ENCODE results near the gene NFE2L1. TPM values are rescaled to one million over a fixed set of nuclear protein-coding genes. Genes with fewer than 3 reads are reported as not detected.
A peak's percentile ranks its signal among the peaks of the same experiment; 100 is the strongest.

Gene NFE2L1
- total and polyA plus RNA-seq, 2 of the 8 experiments (the other 6 are each of a cell fraction or from before 2014, with no cell fraction given): 140 to 143 TPM

GRCh38 chr17:48003417-48004151 lies 44.6 kb upstream of the NFE2L1 start (continued):
- TF ChIP-seq TAF1 (IDR thresholded peaks at IDR 0.05; ENCODE audit: low read depth, low read length) (no peak), KDM5A (IDR thresholded peaks at IDR 0.05; ENCODE audit: low read length) (no peak), JUND (IDR thresholded peaks at IDR 0.05; ENCODE audit: low read length) (no peak), CREB1 (IDR thresholded peaks at IDR 0.05) (no peak), TBP (IDR thresholded peaks at IDR 0.05; ENCODE audit: low read depth, low read length) (no peak), HDAC2 (IDR thresholded peaks at IDR 0.05; ENCODE audit: borderline replicate concordance in 1 of 2, low read depth in 2 of 2, low read length in 2 of 2) (no peak), BACH1 (IDR thresholded peaks at IDR 0.05; ENCODE audit: low read length) (peak; percentile 22; the same call in 1 of the 2 replicates), SIX5 (IDR thresholded peaks at IDR 0.05; ENCODE audit: low read depth, low read length) (no peak), SIN3A (conservative IDR thresholded peaks at IDR 0.05 in 1 of 2, IDR thresholded peaks at IDR 0.05 in 1 of 2; ENCODE audit: low read depth in 1 of 2, low read length in 2 of 2) (peak; percentile 16 to 28; a peak in 1 of 4 replicates), TCF12 (IDR thresholded peaks at IDR 0.05; ENCODE audit: low read depth, low read length) (0 out of 2 replicates have a peak, but pooled peaks have one; percentile 17), NANOG (IDR thresholded peaks at IDR 0.05; ENCODE audit: insufficient read depth, low read depth, low read length, poor library complexity, severe bottlenecking) (no peak), KDM1A (IDR thresholded peaks at IDR 0.05; ENCODE audit: borderline replicate concordance, low read length) (no peak), SAP30 (IDR thresholded peaks at IDR 0.05; ENCODE audit: insufficient read depth, insufficient replicate concordance, low read length) (no peak), CHD1 (IDR thresholded peaks at IDR 0.05; ENCODE audit: low read depth, low read length) (no peak), MAFK (IDR thresholded peaks at IDR 0.05; ENCODE audit: low read depth, low read length) (no peak)
- TF ChIP-seq, protein P1, sequence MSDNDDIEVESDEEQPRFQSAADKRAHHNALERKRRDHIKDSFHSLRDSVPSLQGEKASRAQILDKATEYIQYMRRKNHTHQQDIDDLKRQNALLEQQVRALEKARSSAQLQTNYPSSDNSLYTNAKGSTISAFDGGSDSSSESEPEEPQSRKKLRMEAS (IDR thresholded peaks at IDR 0.05): no peak
- TF ChIP-seq, protein P2, sequence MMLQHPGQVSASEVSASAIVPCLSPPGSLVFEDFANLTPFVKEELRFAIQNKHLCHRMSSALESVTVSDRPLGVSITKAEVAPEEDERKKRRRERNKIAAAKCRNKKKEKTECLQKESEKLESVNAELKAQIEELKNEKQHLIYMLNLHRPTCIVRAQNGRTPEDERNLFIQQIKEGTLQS (IDR thresholded peaks at IDR 0.05; ENCODE audit: insufficient read depth, low read depth, low read length): no peak
- TF ChIP-seq, protein P3, sequence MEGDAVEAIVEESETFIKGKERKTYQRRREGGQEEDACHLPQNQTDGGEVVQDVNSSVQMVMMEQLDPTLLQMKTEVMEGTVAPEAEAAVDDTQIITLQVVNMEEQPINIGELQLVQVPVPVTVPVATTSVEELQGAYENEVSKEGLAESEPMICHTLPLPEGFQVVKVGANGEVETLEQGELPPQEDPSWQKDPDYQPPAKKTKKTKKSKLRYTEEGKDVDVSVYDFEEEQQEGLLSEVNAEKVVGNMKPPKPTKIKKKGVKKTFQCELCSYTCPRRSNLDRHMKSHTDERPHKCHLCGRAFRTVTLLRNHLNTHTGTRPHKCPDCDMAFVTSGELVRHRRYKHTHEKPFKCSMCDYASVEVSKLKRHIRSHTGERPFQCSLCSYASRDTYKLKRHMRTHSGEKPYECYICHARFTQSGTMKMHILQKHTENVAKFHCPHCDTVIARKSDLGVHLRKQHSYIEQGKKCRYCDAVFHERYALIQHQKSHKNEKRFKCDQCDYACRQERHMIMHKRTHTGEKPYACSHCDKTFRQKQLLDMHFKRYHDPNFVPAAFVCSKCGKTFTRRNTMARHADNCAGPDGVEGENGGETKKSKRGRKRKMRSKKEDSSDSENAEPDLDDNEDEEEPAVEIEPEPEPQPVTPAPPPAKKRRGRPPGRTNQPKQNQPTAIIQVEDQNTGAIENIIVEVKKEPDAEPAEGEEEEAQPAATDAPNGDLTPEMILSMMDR (IDR thresholded peaks at IDR 0.05; ENCODE audit: control extremely low read depth in 1 of 3, insufficient read depth in 1 of 3, low read depth in 1 of 3, low read length in 3 of 3): peak in 2 of 3 experiments; percentile 14 to 44; a peak in 2 of 4 replicates
- TF ChIP-seq, protein P4, sequence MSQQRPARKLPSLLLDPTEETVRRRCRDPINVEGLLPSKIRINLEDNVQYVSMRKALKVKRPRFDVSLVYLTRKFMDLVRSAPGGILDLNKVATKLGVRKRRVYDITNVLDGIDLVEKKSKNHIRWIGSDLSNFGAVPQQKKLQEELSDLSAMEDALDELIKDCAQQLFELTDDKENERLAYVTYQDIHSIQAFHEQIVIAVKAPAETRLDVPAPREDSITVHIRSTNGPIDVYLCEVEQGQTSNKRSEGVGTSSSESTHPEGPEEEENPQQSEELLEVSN (IDR thresholded peaks at IDR 0.05): no peak; the same call in 1 of the 2 replicates

All from H1 (cell line).